ENCODE results near the gene TAOK1. TPM values are rescaled to one million over a fixed set of nuclear protein-coding genes. Genes with fewer than 3 reads are reported as not detected.

The TAOK1 gene
- total RNA-seq, 2 experiments from 2014 or later, result 51.6 to 52.8 TPM

GRCh38 chr17:29591146-29591736 is 201.1 kb downstream of the TAOK1 start:
- H3K27me3 Mint-ChIP-seq, result no peaks in the 10 kb centered on the region
- H3K4me1 Mint-ChIP-seq, result peaks cover 41% of the 10 kb centered on the region
- H3K4me3 Mint-ChIP-seq, result peak overlapping the region; percentile 87
- ATAC-seq (ENCODE audit: low read depth) (no peak), DNase-seq (peak; percentile 58)
- H3K9me3 Mint-ChIP-seq, result no peaks in the 10 kb centered on the region
- H3K27ac Mint-ChIP-seq, result peak overlapping the region; percentile 60
- POLR2A ChIA-PET, result interaction anchor here (0.7 to 4.5 kb wide), 10 partner anchors 10 to 297 kb away, joined by 3 to 45 read pairs (median 5); partner anchors contain the start of genes ABHD15, NUFIP2 and TP53I13
- no peaks in the 10 kb centered on the region for H3K36me3 Mint-ChIP-seq

GRCh38 chr17:29591737-29592608 is 201.8 kb downstream of the TAOK1 start:
- H3K36me3 Mint-ChIP-seq, result no peaks in the 10 kb centered on the region
- H3K4me3 Mint-ChIP-seq, result peak overlapping the region; percentile 87
- H3K27ac Mint-ChIP-seq, result peak overlapping the region; percentile 60
- no peaks in the 10 kb centered on the region for H3K9me3 Mint-ChIP-seq
- ATAC-seq (ENCODE audit: low read depth), result peak; percentile 24
- H3K4me1 Mint-ChIP-seq, result peaks cover 36% of the 10 kb centered on the region
- peak; percentile 87 for DNase-seq
- no peaks in the 10 kb centered on the region for H3K27me3 Mint-ChIP-seq
- POLR2A ChIA-PET, result interaction anchor here (0.6 to 4.5 kb wide), 11 partner anchors 16 to 298 kb away, joined by 3 to 45 read pairs (median 4); partner anchors contain the start of genes ABHD15, NUFIP2 and TP53I13

- Mint-ChIP-seq H3K4me1 (peaks cover 26% of the 10 kb centered on the region), H3K27ac (no peak within 1 kb of the TSS), H3K4me3 (peak within 1 kb of the TSS; percentile 87), H3K27me3 (no peaks in the 10 kb centered on the region), H3K9me3 (no peaks in the 10 kb centered on the region), H3K36me3 (no peaks in the 10 kb centered on the region)
- POLR2A ChIA-PET, result interaction anchor here (0.6 to 4.5 kb wide), 7 partner anchors 17 to 290 kb away, joined by 3 to 45 read pairs (median 4); partner anchors contain the start of genes ABHD15 and TP53I13
- DNase-seq, result peak; percentile 65
- ATAC-seq (ENCODE audit: low read depth), result no peak
Measured at GRCh38 chr17:29592850-29593551, 202.8 kb downstream of the TAOK1 start, which contains the start of gene ANKRD13B. ANKRD13B (plus strand) TSS chr17:29593132; CDS start chr17:29593622, 490 bp downstream.

DNA sequence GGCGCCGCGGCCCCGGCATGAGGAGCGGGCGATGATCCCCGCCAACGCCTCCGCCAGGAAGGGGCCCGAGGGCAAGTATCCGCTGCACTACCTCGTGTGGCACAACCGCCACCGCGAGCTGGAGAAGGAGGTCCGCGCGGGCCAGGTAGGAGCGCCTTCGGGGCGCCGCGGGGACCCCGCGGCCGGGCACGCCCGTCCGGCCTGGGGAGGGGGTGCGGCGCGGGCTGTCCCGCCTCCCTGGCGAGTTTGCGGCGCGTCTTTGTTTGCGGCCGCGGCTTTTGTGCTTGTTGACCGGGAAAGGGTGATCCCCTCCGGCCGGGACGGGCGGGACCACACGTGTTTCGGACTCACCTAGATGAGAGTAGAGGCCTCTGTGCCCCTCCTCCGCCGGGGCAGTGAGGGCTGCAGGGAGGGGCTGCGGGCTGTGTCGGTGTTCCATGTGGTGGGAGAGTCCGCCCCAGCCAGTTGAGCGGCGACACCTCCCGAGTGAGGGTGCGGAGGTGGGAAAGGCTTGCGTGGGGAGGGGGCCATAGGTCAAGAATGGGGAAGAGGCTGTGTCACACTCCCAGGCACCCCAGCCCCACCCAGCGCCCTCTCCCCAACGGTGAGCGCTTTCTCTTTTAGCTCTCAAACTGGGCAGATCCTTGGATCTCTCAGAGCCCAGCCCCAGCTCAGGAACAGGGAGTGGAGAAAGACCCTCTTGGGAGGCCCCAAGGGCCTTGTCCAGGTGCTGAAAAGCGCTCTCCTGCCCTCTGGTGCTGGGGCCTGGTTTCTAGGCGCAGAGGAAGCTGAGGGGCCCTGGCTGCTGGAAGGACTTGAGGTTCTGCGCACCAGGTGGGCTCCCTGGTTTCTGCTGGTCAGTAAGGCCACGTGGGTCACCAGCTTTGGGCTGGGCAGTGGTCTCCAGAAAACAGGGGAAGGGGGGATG is 203.7 kb downstream of the TAOK1 start:
- Mint-ChIP-seq H3K4me3 (peak overlapping the region; percentile 72), H3K9me3 (no peaks in the 10 kb centered on the region), H3K4me1 (peaks cover 23% of the 10 kb centered on the region), H3K27me3 (no peaks in the 10 kb centered on the region), H3K27ac (no peak overlapping the region), H3K36me3 (no peaks in the 10 kb centered on the region)
- no peak for DNase-seq
- POLR2A ChIA-PET, result interaction anchor here (1.0 to 4.5 kb wide), 6 partner anchors 17 to 26 kb away, joined by 3 to 45 read pairs (median 5); partner anchors contain the start of genes ABHD15 and TP53I13
- no peak for ATAC-seq (ENCODE audit: low read depth)

- Mint-ChIP-seq H3K9me3 (no peaks in the 10 kb centered on the region), H3K4me1 (peaks cover 23% of the 10 kb centered on the region), H3K36me3 (no peaks in the 10 kb centered on the region), H3K4me3 (peak overlapping the region; percentile 72), H3K27me3 (no peaks in the 10 kb centered on the region), H3K27ac (no peak overlapping the region)
- ATAC-seq (ENCODE audit: low read depth), result no peak
- DNase-seq, result no peak
- POLR2A ChIA-PET, result interaction anchor here (1.0 to 4.5 kb wide), 4 partner anchors 19 to 27 kb away, joined by 3 to 45 read pairs (median 5); partner anchors contain the start of genes ABHD15 and TP53I13
Measured at GRCh38 chr17:29594519-29595090, 204.4 kb downstream of the TAOK1 start.

DNA sequence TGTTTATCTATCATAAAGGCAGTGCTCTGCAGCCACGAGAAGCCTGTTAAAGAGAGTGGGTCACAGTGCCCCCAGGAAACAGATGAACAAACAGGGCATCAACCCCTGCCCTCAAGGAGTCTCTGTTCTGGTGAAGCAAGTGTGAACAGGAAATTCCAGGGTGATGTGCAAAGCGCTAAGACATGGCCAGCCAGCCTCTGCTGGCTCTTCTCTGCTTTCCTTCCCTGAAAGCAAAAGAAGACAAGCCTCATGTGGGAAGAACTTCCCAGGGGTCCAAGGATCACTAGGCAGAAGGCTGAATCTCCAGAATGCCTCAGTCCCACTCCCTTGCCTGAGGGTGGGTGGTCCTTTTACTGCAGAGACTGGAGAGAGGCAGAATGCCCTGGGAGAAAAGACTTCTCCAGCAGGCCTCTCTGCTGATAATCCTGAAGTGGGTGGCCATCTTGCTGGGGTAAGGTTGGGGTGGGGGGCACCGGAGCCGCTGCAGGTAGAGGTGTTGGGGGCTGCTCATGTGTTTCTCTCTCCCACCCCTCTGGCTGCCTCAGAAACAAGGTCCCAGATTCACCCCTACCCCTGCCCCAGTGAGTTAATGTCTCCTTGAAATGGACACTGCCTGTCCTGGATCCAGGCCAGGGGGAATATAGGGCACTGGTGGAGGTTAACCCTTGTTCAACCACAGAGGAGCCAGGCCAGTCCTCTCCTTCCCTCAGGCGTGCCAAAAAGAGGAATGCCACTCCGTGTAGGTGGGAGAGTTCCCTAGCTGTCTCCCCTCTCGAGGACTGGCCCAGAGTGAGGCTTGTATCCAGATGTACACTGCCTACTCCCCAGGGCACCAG is 205.2 kb downstream of the TAOK1 start:
- Mint-ChIP-seq H3K27ac (no peak overlapping the region), H3K4me3 (no peak overlapping the region), H3K4me1 (peaks cover 19% of the 10 kb centered on the region), H3K9me3 (no peaks in the 10 kb centered on the region), H3K36me3 (no peaks in the 10 kb centered on the region), H3K27me3 (no peaks in the 10 kb centered on the region)
- ATAC-seq (ENCODE audit: low read depth) (no peak), DNase-seq (no peak)
- POLR2A ChIA-PET, result interaction anchor here (1.2 kb wide), 1 partner anchor 22 kb away, joined by 7 read pairs; no protein-coding TSS in a partner anchor

DNA sequence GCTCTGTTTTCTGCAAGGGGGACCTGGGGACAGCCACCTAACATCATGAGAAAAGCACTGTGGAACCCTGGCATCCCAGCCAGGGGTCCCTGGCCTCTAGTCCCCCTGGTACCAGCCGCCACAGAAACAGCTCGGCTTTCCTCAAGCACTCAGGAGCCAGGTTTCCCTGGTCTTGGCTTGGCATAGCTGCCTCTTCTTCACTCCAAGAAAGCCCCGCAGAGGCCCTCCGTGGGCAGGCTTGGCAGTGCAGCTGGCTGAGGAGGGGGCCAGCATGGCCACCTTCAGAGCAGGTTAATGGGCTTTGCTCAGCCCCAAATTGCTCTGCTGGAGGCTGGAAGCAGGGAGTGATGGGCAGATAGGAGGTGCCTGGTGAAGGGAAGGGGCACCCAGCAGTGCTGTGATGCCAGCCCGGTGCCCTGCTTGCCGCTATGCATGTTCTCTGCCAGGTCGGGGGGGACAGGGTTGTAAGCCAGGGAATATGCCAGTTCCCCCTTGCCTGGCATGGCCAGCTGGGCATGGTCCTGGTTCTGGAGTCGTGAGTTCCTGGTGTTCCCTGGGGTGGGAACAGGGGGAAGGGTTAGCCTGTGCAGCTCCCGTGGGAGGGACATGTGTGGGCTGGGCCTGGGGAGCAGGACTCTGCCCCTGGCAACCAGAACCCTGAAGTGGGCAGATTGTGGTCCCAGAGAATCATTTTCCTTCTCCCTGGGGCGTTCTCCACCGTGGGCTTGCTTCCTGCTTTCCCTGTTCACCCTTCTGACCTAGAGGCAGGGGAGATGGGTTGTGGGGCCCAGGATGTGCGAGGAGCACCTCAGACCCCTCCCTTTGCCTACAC is 206.0 kb downstream of the TAOK1 start:
- POLR2A ChIA-PET, result interaction anchor here (0.5 kb wide), 1 partner anchor 187 kb away, joined by 4 read pairs; no protein-coding TSS in a partner anchor
- Mint-ChIP-seq H3K4me1 (peaks cover 12% of the 10 kb centered on the region), H3K27ac (no peak overlapping the region), H3K9me3 (no peaks in the 10 kb centered on the region), H3K36me3 (no peaks in the 10 kb centered on the region), H3K4me3 (no peak overlapping the region), H3K27me3 (no peaks in the 10 kb centered on the region)
- no peak for DNase-seq
- ATAC-seq (ENCODE audit: low read depth), result no peak

- no peak for DNase-seq
- Mint-ChIP-seq H3K27me3 (no peaks in the 10 kb centered on the region), H3K27ac (no peak overlapping the region), H3K36me3 (no peaks in the 10 kb centered on the region), H3K9me3 (no peaks in the 10 kb centered on the region), H3K4me3 (no peak overlapping the region), H3K4me1 (peaks cover 10% of the 10 kb centered on the region)
- POLR2A ChIA-PET, result interaction anchor here (0.5 kb wide), 1 partner anchor 187 kb away, joined by 4 read pairs; no protein-coding TSS in a partner anchor
- ATAC-seq (ENCODE audit: low read depth), result no peak
Measured at GRCh38 chr17:29596811-29597210, 206.6 kb downstream of the TAOK1 start.

DNA sequence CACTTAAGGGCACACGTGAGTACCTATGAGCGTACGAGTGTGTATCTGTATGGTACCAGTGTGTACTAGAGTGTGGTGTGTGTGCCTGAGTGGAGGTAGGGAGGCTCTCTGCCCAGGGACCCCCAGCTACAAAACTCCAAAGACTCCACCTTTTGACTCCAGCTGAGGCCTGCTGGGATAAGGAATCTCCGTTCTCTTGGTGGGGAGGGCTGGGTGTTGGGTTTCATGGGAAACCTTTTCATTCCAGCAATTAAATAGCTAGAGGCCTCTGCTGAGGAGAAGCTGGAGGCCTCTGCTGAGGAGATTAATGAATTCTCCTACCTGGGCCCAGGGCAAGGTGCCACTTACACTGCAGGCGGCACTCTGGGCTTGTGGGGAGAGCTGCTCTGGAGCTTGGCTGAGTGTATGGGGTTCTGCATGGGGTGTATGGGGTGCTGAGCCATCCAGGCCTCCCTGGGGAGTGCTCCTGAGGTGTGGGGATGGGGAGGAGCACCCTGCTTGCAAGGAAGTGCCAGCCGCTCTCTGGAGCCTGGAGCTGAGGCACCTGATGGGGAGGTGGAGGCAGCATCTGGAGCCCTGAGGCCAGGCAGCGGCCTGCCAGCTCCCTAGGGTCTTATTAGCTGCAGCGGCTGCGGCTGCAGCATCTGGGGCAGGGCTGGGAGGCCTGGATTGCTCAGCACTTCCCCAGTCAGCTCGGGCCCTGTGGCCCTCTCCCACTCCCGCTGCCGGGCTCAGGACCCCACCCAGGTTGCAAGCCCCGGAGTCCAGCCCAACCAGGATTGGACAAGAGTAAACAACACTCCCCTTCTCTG is 207.4 kb downstream of the TAOK1 start:
- H3K27ac Mint-ChIP-seq, result no peak overlapping the region
- no peak for DNase-seq
- POLR2A ChIA-PET, result no interaction called here
- no peak for ATAC-seq (ENCODE audit: low read depth)
- peaks cover 7% of the 10 kb centered on the region for H3K4me1 Mint-ChIP-seq
- H3K9me3 Mint-ChIP-seq, result no peaks in the 10 kb centered on the region
- no peak overlapping the region for H3K4me3 Mint-ChIP-seq
- no peaks in the 10 kb centered on the region for H3K27me3 Mint-ChIP-seq
- H3K36me3 Mint-ChIP-seq, result no peaks in the 10 kb centered on the region

All from activated naive CD8-positive, alpha-beta T cell treated with anti-CD3 and anti-CD28 coated beads, Interleukin-2, amount 10 ng/mL, durations not matched to agents 7 days and 5 days (primary cell).